Naive thymus-derived CD4-positive, alpha-beta T cell (primary cell): ENCODE data around the gene GMEB1. TPM values are rescaled to one million over a fixed set of nuclear protein-coding genes. Genes with fewer than 3 reads are reported as not detected.
"Not testable (repeated sequence)": the region's sequence is repeated elsewhere in the genome, so short reads cannot be mapped to it uniquely, and the experiment has no call there.

ENCODE experiments used
- ATAC-seq: fragments of 150-1000 bp; cut with Tn5 transposase; 2 replicates; pipeline ENCODE4 v1.10.0; 2021; ENCODE audit warnings: mild to moderate bottlenecking, moderate library complexity
- CTCF ChIA-PET: fragments of 350-600 bp; sonication (Branson Sonifier 250); formaldehyde crosslinking; loops from one replicate; lab custom pipeline; 2021; ENCODE audit warnings: antibody characterized with exemption; lab: Charles Lee
- POLR2A ChIA-PET: fragments of 350-600 bp; sonication (Branson Sonifier 250); formaldehyde crosslinking; loops from one replicate; lab custom pipeline; 2021; ENCODE audit warnings: antibody characterized with exemption, inconsistent platforms; lab: Charles Lee
- DNase-seq, 9 donors: peaks; one replicate each; pipeline versions ENCODE4 v3.0.0 to v3.0.0-alpha.2; 2020 to 2022; ENCODE audit warnings: mixed read lengths in 1 of 9
- H3K27ac ChIP-seq: one replicate; pipeline ENCODE4 v1.7.0; 2013; ENCODE audit warnings: mild to moderate bottlenecking, low read depth, low read length, moderate library complexity
- H3K27me3 ChIP-seq, 2 donors: one replicate each; pipeline ENCODE4 v1.7.0; 2013; ENCODE audit warnings: low read length in 2 of 2, mild to moderate bottlenecking in 2 of 2, moderate library complexity in 2 of 2; ENCODE audit not compliant: control insufficient read depth in 2 of 2, insufficient read depth in 2 of 2
- H3K36me3 ChIP-seq, 3 experiments: 1 replicate in 2 of 3; 2 replicates in 1 of 3; pipeline ENCODE4 v1.7.0; 2013; ENCODE audit warnings: low read length in 3 of 3, mild to moderate bottlenecking in 3 of 3, moderate library complexity in 1 of 3; ENCODE audit not compliant: insufficient read depth in 3 of 3, control insufficient read depth in 2 of 3
- H3K4me1 ChIP-seq, 2 donors: one replicate each; pipeline ENCODE4 v1.7.0; 2013; ENCODE audit warnings: low read length in 2 of 2, mild to moderate bottlenecking in 2 of 2, moderate library complexity in 1 of 2; ENCODE audit not compliant: control insufficient read depth in 2 of 2, insufficient read depth in 2 of 2
- H3K4me3 ChIP-seq: 2 replicates; pipeline ENCODE4 v1.7.0; 2013; ENCODE audit warnings: mild to moderate bottlenecking, low read length
- H3K9me3 ChIP-seq, 3 experiments: 1 replicate in 2 of 3; 2 replicates in 1 of 3; pipeline ENCODE4 v1.7.0; 2013; ENCODE audit warnings: low read length in 3 of 3; ENCODE audit not compliant: control insufficient read depth in 2 of 3
- H3K27ac Mint-ChIP-seq, 9 donors: one replicate each; pipeline ENCODE4 v1.8.0; 2020 to 2022; ENCODE audit warnings: mixed read lengths in 9 of 9, mild to moderate bottlenecking in 8 of 9, moderate library complexity in 5 of 9, inconsistent platforms in 2 of 9
- H3K27me3 Mint-ChIP-seq, 5 donors: one replicate each; pipeline ENCODE4 v1.8.0; 2021 to 2022; ENCODE audit warnings: mixed read lengths in 5 of 5, mild to moderate bottlenecking in 1 of 5
- H3K36me3 Mint-ChIP-seq, 5 donors: one replicate each; pipeline ENCODE4 v1.8.0; 2020 to 2022; ENCODE audit warnings: mixed read lengths in 5 of 5, mild to moderate bottlenecking in 3 of 5, inconsistent platforms in 1 of 5
- H3K4me1 Mint-ChIP-seq, 7 donors: one replicate each; pipeline ENCODE4 v1.8.0; 2020 to 2022; ENCODE audit warnings: mixed read lengths in 7 of 7, mild to moderate bottlenecking in 3 of 7, inconsistent platforms in 1 of 7
- H3K4me3 Mint-ChIP-seq, 10 donors: one replicate each; pipeline ENCODE4 v1.8.0; 2020 to 2022; ENCODE audit warnings: mild to moderate bottlenecking in 10 of 10, mixed read lengths in 10 of 10, moderate library complexity in 6 of 10, inconsistent platforms in 2 of 10
- H3K9me3 Mint-ChIP-seq, 11 donors: one replicate each; pipeline ENCODE4 v1.8.0; 2020 to 2022; ENCODE audit warnings: mixed read lengths in 11 of 11, mild to moderate bottlenecking in 4 of 11, inconsistent platforms in 1 of 11, moderate library complexity in 1 of 11
- intact Hi-C, 2 donors: fragments of 100-400 bp; cut with micrococcal nuclease; formaldehyde crosslinking; loops; one replicate each; pipeline ENCODE4 v1.15.1; 2023
- polyA plus RNA-seq, 2 donors: library from polyadenylated mRNA; unstranded; fragments of 300-500 nt; fragmentation: Illumina TruSeq; gene quantifications; one replicate each; pipeline ENCODE4 v1.2.3, GENCODE V29; 2021
- total RNA-seq, 6 experiments: library from RNA in 5 of 6; stranded (reverse) in 5 of 6; gene quantifications; 1 replicate in 5 of 6; 2 replicates in 1 of 6; pipeline ENCODE4 v1.2.3 and lab custom pipeline; 2021 to 2026

Gene GMEB1
- total and polyA plus RNA-seq, 7 experiments from 2014 or later: 11.2 to 26.7 (median 18.4) TPM

DNA sequence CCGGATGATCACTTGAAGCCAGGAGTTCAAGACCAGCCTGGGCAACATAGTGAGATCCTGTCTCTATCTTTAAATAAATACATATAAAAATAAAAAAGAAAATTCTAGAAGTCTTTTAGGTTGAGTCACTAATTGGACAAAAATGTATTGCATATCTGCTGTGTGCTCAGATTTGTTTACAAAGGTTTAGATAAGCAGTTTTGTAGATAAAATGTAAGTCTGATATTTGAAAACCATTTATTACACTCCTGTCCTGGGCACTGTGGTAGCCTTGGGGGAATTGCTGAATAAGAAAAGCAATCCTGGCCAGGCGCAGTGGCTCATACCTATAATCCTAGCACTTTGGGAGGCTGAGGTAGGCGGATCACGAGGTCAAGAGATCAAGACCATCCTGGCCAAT lies 11.6 kb downstream of the GMEB1 start:
- Mint-ChIP-seq H3K27me3 (no peaks in the 10 kb centered on the region), H3K4me1 (peaks cover 5 to 17% (median 15%) of the 10 kb centered on the region in 7 donors), H3K9me3 (no peaks in the 10 kb centered on the region), H3K27ac (no peak overlapping the region), H3K36me3 (peaks cover 0 to 22% (median 11%) of the 10 kb centered on the region in 5 donors), H3K4me3 (no peak overlapping the region)
- Histone ChIP-seq H3K4me1 (no peaks in the 10 kb centered on the region), H3K27ac (no peak overlapping the region), H3K36me3 (peaks cover 0 to 19% (median 0%) of the 10 kb centered on the region in 3 experiments), H3K4me3 (no peak overlapping the region), H3K27me3 (no peaks in the 10 kb centered on the region), H3K9me3 (no peaks in the 10 kb centered on the region)
- ATAC-seq: no peak
- intact Hi-C loops: no loop called here
- no peak for DNase-seq
- CTCF ChIA-PET: interaction anchor here (0.6 kb wide), 1 partner anchor 202 kb away, joined by 3 read pairs; no protein-coding TSS in a partner anchor
- POLR2A ChIA-PET: no interaction called here

GRCh38 chr1:28682840-28683239 lies 14.3 kb downstream of the GMEB1 start:
- intact Hi-C loops: no loop called here
- Mint-ChIP-seq H3K27me3 (no peaks in the 10 kb centered on the region), H3K4me3 (no peak overlapping the region), H3K4me1 (peaks cover 0 to 20% (median 11%) of the 10 kb centered on the region in 7 donors), H3K9me3 (no peaks in the 10 kb centered on the region), H3K27ac (no peak overlapping the region), H3K36me3 (peaks cover 4 to 27% (median 18%) of the 10 kb centered on the region in 5 donors)
- Histone ChIP-seq H3K4me3 (no peak overlapping the region), H3K27me3 (no peaks in the 10 kb centered on the region), H3K9me3 (no peaks in the 10 kb centered on the region), H3K36me3 (peaks cover 0 to 35% (median 3%) of the 10 kb centered on the region in 3 experiments), H3K4me1 (no peaks in the 10 kb centered on the region), H3K27ac (no peak overlapping the region)
- no peak for ATAC-seq
- ChIA-PET POLR2A (interaction anchor here (0.6 to 1.4 kb wide), 2 partner anchors 56 to 101 kb away, joined by 4 to 5 read pairs; no protein-coding TSS in a partner anchor), CTCF (interaction anchor here (1.0 kb wide), 1 partner anchor 39 kb away, joined by 3 read pairs; no protein-coding TSS in a partner anchor)
- no peak for DNase-seq

DNA sequence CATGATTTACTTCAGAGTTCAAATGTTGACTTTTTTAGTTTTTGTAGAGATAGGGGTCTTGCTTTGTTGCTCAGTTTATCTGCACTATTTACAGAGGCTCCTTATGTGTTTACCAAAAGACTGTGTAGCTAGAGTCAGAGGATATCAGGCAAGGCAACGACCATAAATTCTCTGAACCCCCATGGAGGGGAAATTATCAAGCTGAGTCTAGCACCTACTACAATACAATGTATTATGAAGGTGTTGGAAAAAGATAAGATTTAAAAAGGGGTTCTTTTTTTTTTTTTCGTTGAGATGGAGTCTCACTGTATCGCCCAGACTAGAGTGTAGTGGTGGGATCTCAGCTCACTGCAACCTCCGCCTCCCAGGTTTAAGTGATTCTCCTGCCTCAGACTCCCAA lies 16.4 kb downstream of the GMEB1 start:
- intact Hi-C loops: loop anchor here (5.0 kb wide), 1 partner anchor 43 kb away; the partner anchor contains the start of gene TAF12 (in 2 of the 2)
- Mint-ChIP-seq H3K4me3 (no peak overlapping the region), H3K4me1 (peaks cover 0 to 20% (median 10%) of the 10 kb centered on the region in 7 donors), H3K27ac (no peak overlapping the region), H3K27me3 (no peaks in the 10 kb centered on the region), H3K36me3 (peaks cover 4 to 36% (median 23%) of the 10 kb centered on the region in 5 donors), H3K9me3 (no peaks in the 10 kb centered on the region)
- no peak overlapping the region for H3K27ac ChIP-seq
- H3K36me3 ChIP-seq: peaks cover 0 to 35% (median 3%) of the 10 kb centered on the region in 3 experiments
- no peaks in the 10 kb centered on the region for H3K4me1 ChIP-seq
- DNase-seq (no peak), ATAC-seq (no peak)
- no peaks in the 10 kb centered on the region for H3K9me3 ChIP-seq
- POLR2A ChIA-PET: interaction anchor here (0.5 kb wide), 1 partner anchor 15 kb away, joined by 3 read pairs; no protein-coding TSS in a partner anchor
- CTCF ChIA-PET: interaction anchor here (0.7 kb wide), 1 partner anchor 55 kb away, joined by 3 read pairs; no protein-coding TSS in a partner anchor
- H3K27me3 ChIP-seq: no peaks in the 10 kb centered on the region
- H3K4me3 ChIP-seq: no peak overlapping the region

DNA sequence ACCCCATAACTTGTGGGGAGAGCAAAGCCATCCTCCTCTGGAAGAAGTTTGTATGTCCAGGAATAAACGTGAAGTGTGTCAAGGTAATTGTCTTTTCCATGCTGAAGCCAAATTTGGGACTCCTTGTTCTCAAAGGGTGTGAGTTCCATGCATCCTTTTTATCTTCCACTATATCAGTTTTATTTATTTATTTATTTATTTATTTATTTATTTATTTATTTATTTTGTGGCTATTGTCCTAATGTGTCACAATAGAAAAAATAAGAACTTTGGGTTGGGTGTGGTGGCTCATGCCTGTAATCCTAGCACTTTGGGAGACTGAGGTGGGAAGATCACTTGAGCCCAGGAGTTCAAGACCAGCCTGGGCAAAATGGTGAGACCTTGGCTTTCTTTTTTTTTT lies 23.0 kb downstream of the GMEB1 start:
- peak overlapping the region in 1 of 9 donors; percentile 15 for H3K27ac Mint-ChIP-seq
- H3K27me3 ChIP-seq, H3K4me1 Mint-ChIP-seq, H3K27ac ChIP-seq, H3K4me1 ChIP-seq, H3K27me3 Mint-ChIP-seq, H3K4me3 Mint-ChIP-seq, H3K9me3 ChIP-seq, ATAC-seq, H3K4me3 ChIP-seq, intact Hi-C loops, CTCF ChIA-PET, H3K9me3 Mint-ChIP-seq, DNase-seq: not testable (repeated sequence)
- POLR2A ChIA-PET: interaction anchor here (0.7 kb wide), 1 partner anchor 43 kb away, joined by 3 read pairs; no protein-coding TSS in a partner anchor
- H3K36me3 ChIP-seq: peaks cover 3 to 36% (median 7%) of the 10 kb centered on the region in 3 experiments
- peaks cover 8 to 30% (median 22%) of the 10 kb centered on the region in 5 donors for H3K36me3 Mint-ChIP-seq

- no peak overlapping the region for H3K27ac Mint-ChIP-seq
- Histone ChIP-seq H3K4me3 (no peak overlapping the region), H3K4me1 (no peaks in the 10 kb centered on the region), H3K27ac (no peak overlapping the region), H3K36me3 (peaks cover 5 to 58% (median 11%) of the 10 kb centered on the region in 3 experiments), H3K27me3 (no peaks in the 10 kb centered on the region), H3K9me3 (no peaks in the 10 kb centered on the region)
- H3K27me3 Mint-ChIP-seq: no peaks in the 10 kb centered on the region
- no peak overlapping the region for H3K4me3 Mint-ChIP-seq
- no peaks in the 10 kb centered on the region for H3K9me3 Mint-ChIP-seq
- DNase-seq (no peak), ATAC-seq (no peak)
- intact Hi-C loops: no loop called here
- peaks cover 0 to 18% (median 0%) of the 10 kb centered on the region in 7 donors for H3K4me1 Mint-ChIP-seq
- CTCF ChIA-PET: no interaction called here
- peaks cover 12 to 27% (median 25%) of the 10 kb centered on the region in 5 donors for H3K36me3 Mint-ChIP-seq
- POLR2A ChIA-PET: interaction anchor here (0.7 kb wide), 1 partner anchor 55 kb away, joined by 3 read pairs; the partner anchor contains the start of gene RNU11
Measured at GRCh38 chr1:28703629-28704028, 35.0 kb downstream of the GMEB1 start.

DNA sequence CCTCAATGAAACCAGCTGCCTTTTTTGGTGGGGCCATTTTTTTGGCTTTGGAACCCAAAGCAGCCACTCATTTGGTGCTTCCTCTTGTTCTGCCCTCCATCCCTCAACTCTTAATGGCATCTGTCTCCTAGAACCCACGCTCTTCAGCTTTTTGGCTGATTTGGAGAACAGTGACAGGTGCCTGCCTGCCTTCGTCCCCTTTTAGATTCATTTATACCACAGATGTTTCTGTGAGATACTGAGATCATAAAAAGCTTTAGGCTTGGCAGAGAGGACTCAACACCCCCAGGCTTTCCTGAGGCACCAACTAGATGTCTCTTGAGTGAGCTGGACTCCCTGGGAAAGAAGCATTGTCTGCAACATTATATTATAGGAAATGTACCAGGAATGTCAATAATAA lies 47.8 kb downstream of the GMEB1 start:
- H3K27me3 ChIP-seq: no peaks in the 10 kb centered on the region
- Mint-ChIP-seq H3K27ac (peak overlapping the region in 4 of 9 donors; percentile 1 to 59 (median 32)), H3K4me1 (peaks cover 0 to 5% (median 0%) of the 10 kb centered on the region in 7 donors), H3K27me3 (no peaks in the 10 kb centered on the region), H3K4me3 (no peak overlapping the region), H3K36me3 (peaks cover 5 to 20% (median 17%) of the 10 kb centered on the region in 5 donors), H3K9me3 (no peaks in the 10 kb centered on the region)
- no peaks in the 10 kb centered on the region for H3K4me1 ChIP-seq
- DNase-seq: no peak
- H3K27ac ChIP-seq: no peak overlapping the region
- no peaks in the 10 kb centered on the region for H3K9me3 ChIP-seq
- no peak for ATAC-seq
- H3K36me3 ChIP-seq: peaks cover 0 to 33% (median 0%) of the 10 kb centered on the region in 3 experiments
- no peak overlapping the region for H3K4me3 ChIP-seq
- intact Hi-C loops: no loop called here
- POLR2A ChIA-PET: interaction anchor here (0.6 to 0.8 kb wide), 2 partner anchors 32 to 77 kb away, joined by 3 to 4 read pairs; no protein-coding TSS in a partner anchor
- CTCF ChIA-PET: no interaction called here
